IPS-15b (cell line): ENCODE data around the gene CEMIP.

Experiments
- H3K27me3 ChIP-seq: one replicate; pipeline ENCODE4 v1.6.1; 2013; ENCODE audit warnings: low read length; ENCODE audit not compliant: control insufficient read depth, insufficient read depth
- H3K36me3 ChIP-seq: one replicate; pipeline ENCODE4 v1.6.1; 2013; ENCODE audit warnings: low read length; ENCODE audit not compliant: control insufficient read depth, insufficient read depth
- H3K4me1 ChIP-seq: one replicate; pipeline ENCODE4 v1.6.1; 2013; ENCODE audit warnings: mild to moderate bottlenecking, low read length; ENCODE audit not compliant: control insufficient read depth, insufficient read depth
- H3K4me3 ChIP-seq: one replicate; pipeline ENCODE4 v1.5.1; 2013; ENCODE audit warnings: low read depth, low read length
- H3K9ac ChIP-seq: one replicate; pipeline ENCODE4 v1.6.1; 2013; ENCODE audit warnings: low read depth, mild to moderate bottlenecking, low read length
- H3K9me3 ChIP-seq: one replicate; pipeline ENCODE4 v1.6.1; 2013; ENCODE audit warnings: mild to moderate bottlenecking, low read length; ENCODE audit not compliant: control insufficient read depth, insufficient read depth

The CEMIP gene

DNA sequence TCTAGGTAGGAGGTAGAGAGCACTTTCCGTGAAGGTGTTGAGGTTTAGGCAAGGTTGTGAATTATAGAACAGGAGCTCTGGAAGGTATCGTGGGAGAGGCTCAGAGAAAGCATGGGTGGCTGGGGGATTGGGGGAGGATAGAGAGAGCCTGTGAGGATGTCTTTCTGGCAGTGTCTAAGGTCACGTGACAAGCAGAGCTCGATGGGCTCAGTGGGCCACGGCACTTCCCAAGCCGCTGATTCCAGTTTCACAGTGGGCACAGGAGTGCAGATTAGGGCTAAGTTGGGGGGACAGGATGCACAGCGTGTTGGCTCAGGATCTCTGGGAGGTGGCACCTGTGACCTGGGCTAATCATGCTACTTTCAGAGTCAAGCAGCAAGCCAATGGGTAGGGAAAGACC, 52.0 kb downstream of the CEMIP start:
- no peak overlapping the region for H3K4me3 ChIP-seq
- H3K4me1 ChIP-seq, result peaks cover 6% of the 10 kb centered on the region
- no peaks in the 10 kb centered on the region for H3K36me3 ChIP-seq
- no peaks in the 10 kb centered on the region for H3K27me3 ChIP-seq
- no peak overlapping the region for H3K9ac ChIP-seq
- no peaks in the 10 kb centered on the region for H3K9me3 ChIP-seq

DNA sequence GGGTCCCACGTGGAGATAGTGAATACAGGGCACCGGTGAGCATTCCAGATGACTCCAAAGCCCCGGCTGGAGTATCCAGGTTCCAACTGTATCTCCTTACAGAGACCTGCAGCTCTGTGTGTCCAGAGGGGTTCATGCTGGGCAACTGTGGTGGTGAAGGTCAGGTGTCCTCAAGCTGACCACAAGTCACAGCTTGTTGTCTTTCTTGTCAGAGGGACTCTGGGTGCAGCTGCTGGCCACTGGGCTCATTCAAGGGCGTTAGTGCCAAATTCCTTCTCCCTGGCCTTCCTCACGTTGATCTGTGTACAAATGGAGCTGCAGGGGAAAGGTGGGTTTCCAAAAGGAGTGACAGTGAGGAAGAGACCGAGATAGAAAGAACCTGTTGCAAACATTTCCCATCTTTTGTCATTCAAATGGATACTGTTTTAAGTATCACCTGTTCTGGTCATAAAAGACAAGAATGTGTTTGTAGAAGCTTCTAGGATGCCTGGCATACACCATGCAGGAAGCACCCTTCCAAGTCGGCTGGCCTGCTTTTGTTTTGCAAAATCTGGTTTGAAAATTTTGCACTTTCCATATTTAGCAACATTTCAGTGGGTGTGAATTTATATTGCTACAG, 52.5 kb downstream of the CEMIP start:
- no peaks in the 10 kb centered on the region for H3K27me3 ChIP-seq
- no peaks in the 10 kb centered on the region for H3K9me3 ChIP-seq
- H3K9ac ChIP-seq, result no peak overlapping the region
- H3K36me3 ChIP-seq, result no peaks in the 10 kb centered on the region
- H3K4me3 ChIP-seq, result no peak overlapping the region
- H3K4me1 ChIP-seq, result peaks cover 6% of the 10 kb centered on the region

DNA sequence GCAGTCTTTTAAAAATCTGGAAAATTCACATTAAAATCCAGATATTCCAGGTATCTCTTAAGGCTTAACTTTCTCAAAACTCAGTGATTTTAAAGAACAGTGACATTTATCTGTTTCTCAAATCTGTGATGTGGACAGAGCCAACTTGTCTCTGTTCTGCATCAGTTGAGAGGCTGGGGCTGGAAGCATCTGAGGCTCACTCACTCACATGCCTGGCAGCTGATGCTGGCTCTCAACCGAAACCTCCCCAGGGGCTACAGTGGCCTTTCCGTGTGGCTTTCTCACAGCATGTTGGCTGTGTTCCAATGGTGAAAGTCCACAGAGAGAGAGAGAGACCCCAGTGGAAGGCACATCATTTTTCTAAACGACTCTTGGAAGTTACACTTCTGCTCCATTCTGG, 53.5 kb downstream of the CEMIP start:
- no peak overlapping the region for H3K9ac ChIP-seq
- no peaks in the 10 kb centered on the region for H3K9me3 ChIP-seq
- no peaks in the 10 kb centered on the region for H3K27me3 ChIP-seq
- H3K4me3 ChIP-seq, result no peak overlapping the region
- H3K36me3 ChIP-seq, result no peaks in the 10 kb centered on the region
- H3K4me1 ChIP-seq, result peaks cover 6% of the 10 kb centered on the region

DNA sequence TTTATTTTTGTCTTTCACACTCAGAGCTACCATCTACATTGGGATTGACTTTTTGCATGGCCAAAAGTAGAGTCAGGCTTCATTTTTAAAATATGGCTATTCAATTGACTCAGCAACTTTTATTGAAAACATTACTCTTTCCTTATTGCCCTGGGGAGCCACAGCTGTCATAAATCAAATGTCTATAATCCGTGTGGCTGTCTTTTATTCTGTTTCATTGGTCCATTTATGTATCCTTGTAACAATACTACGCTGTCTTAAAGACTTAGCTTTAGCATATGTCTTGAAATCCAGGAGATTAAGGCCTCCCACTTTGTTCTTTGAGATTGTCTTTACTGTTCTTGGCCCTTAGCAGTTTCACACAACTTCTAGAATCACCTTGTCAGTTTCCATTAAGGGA, 55.2 kb downstream of the CEMIP start:
- Histone ChIP-seq H3K27me3 (no peaks in the 10 kb centered on the region), H3K36me3 (no peaks in the 10 kb centered on the region), H3K4me1 (peaks cover 6% of the 10 kb centered on the region), H3K9me3 (no peaks in the 10 kb centered on the region), H3K4me3 (no peak overlapping the region), H3K9ac (no peak overlapping the region)

DNA sequence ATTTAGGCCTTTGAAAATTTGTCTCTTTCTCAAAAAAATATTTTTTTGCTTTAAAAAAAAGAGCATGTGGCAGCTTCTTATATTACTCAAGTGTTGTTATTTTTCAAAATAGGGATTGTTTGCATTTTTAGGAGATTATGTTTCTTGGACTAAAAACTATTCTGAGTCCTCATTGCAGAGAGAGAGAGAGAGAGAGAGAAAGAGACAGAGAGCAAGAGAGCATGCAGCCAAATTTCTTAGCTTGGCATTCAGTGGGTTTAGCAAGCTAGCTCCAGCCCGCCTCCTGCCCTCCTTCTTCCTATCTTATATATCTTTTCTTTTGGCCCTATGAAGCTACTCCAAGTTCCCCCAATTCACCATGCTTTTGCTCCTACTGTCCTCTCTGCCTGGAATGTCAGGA, 55.7 kb downstream of the CEMIP start:
- peaks cover 6% of the 10 kb centered on the region for H3K4me1 ChIP-seq
- H3K4me3 ChIP-seq, result no peak overlapping the region
- H3K36me3 ChIP-seq, result no peaks in the 10 kb centered on the region
- no peaks in the 10 kb centered on the region for H3K9me3 ChIP-seq
- H3K9ac ChIP-seq, result no peak overlapping the region
- no peaks in the 10 kb centered on the region for H3K27me3 ChIP-seq

DNA sequence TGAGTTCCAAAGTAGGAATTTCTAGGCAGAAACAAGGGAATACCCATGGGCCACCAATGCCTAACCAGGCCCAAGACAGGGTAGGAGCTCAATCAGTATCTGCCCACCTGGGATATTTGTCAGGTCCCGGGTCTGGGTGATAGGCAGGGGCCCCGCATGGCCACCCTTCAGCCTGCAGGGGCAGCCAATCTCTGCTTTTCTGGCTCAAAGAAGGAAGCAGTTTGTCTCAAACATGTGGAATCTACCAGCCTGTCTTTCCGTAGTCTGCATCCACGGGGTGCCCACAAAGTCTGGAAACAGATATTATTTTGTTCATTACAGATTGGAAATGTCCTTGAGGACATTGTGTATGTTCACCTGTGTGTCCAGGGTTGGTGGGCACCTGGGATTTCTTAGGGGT, 56.2 kb downstream of the CEMIP start:
- Histone ChIP-seq H3K4me3 (no peak overlapping the region), H3K27me3 (no peaks in the 10 kb centered on the region), H3K36me3 (no peaks in the 10 kb centered on the region), H3K4me1 (peaks cover 6% of the 10 kb centered on the region), H3K9ac (no peak overlapping the region), H3K9me3 (no peaks in the 10 kb centered on the region)

DNA sequence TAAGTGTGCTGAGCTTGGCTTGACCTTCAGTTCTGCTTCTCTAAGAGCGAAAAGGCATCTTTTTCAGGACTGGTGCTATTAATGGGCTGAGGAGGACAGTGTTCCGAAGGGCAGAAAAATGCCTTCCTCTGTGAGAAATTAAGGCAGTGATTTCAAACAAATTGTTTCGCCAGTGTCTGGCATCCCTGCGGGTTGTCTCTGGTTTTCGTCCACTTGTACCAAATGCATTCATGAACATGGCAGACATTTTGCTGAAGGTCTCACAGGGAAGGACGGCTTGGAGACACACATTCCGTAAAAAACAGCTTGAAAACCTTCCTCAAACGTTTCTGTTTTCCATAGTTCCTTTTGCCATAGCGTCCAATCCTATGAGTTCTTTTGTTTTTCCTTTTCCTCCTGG, 57.1 kb downstream of the CEMIP start:
- H3K9me3 ChIP-seq, result no peaks in the 10 kb centered on the region
- no peaks in the 10 kb centered on the region for H3K36me3 ChIP-seq
- H3K4me3 ChIP-seq, result no peak overlapping the region
- H3K4me1 ChIP-seq, result peaks cover 6% of the 10 kb centered on the region
- no peaks in the 10 kb centered on the region for H3K27me3 ChIP-seq
- no peak overlapping the region for H3K9ac ChIP-seq

DNA sequence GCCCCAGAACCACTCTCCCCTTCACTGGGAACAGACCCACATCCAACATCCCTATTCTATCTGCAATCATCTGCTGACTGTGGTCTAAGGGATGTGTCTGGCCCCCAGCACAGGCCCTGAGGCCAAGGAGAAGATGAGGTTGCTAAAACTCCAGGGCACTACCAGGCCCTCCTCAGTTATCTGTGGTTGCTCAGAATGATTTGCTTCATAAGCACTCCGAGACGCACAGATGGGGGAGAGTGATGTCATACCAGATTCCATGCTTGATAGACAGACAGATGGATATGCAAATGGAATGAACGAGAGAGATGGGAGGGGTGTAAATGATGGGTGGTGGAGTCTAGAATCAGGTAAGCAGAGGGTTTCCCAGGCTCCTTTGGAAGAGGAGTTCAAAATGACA, 57.8 kb downstream of the CEMIP start:
- Histone ChIP-seq H3K4me1 (peaks cover 2% of the 10 kb centered on the region), H3K36me3 (no peaks in the 10 kb centered on the region), H3K27me3 (no peaks in the 10 kb centered on the region), H3K9me3 (no peaks in the 10 kb centered on the region), H3K9ac (no peak overlapping the region), H3K4me3 (no peak overlapping the region)

DNA sequence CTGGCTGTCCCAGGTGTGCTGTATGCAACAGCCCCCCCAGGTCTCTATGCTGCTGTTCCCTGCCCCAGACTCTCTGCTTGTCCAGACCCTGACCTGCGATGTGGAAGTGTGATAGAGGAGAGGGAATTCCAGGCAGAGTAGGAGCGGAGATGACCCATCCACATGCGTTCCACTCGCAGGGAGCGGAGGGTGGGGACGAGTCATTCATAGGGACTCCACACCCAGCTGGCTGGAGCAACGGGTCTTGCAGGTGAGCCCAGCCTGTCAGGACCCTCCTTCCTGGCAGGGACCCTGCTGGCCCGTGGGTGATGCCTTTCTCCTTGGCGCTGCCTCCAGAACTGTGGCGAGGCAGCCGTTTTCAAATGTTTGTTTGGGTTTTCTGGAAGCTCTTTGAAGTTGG, 58.8 kb downstream of the CEMIP start:
- Histone ChIP-seq H3K9me3 (no peaks in the 10 kb centered on the region), H3K4me1 (peaks cover 2% of the 10 kb centered on the region), H3K36me3 (no peaks in the 10 kb centered on the region), H3K9ac (no peak overlapping the region), H3K4me3 (no peak overlapping the region), H3K27me3 (no peaks in the 10 kb centered on the region)

DNA sequence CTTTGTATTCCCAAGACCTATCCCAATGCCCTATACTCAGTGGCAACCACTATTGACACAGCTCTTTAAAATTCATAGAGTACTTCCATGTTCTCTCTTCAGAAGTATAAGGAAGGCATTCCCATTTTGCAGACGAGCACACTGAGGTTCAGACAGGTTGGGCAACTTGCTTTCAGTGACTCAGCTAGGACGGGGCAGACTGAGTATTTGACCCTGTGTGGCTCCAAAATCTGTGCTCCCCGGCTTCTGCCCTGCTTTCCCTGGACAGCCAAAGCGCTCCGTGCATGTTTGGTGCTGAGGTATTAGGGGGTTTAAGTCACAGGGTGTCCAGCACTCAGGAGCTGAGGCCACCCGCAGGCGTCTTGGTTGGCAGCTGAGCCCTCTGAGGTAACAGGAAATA, 59.5 kb downstream of the CEMIP start:
- no peaks in the 10 kb centered on the region for H3K36me3 ChIP-seq
- H3K9ac ChIP-seq, result no peak overlapping the region
- H3K4me3 ChIP-seq, result no peak overlapping the region
- no peaks in the 10 kb centered on the region for H3K27me3 ChIP-seq
- peaks cover 2% of the 10 kb centered on the region for H3K4me1 ChIP-seq
- H3K9me3 ChIP-seq, result no peaks in the 10 kb centered on the region

DNA sequence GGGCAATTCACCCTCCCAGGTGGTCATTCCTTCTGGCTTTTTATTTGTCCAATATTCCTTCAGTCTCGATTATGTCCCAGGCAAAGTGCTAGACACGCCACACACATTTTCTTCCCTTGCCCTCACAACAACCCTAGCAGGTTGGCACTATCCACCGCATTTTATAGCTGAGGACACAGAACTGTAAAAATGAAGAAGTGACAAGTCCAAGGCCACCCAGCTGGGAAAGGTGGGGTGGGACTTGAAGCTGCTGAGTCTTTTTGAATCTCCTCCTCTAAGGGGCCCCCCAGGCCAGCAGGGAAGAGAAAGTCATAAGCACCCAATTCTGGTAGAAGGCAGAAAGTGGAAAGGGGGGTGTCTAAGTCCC, 60.6 kb downstream of the CEMIP start:
- Histone ChIP-seq H3K9me3 (no peaks in the 10 kb centered on the region), H3K36me3 (no peaks in the 10 kb centered on the region), H3K4me1 (no peaks in the 10 kb centered on the region), H3K4me3 (no peak overlapping the region), H3K27me3 (no peaks in the 10 kb centered on the region), H3K9ac (no peak overlapping the region)

DNA sequence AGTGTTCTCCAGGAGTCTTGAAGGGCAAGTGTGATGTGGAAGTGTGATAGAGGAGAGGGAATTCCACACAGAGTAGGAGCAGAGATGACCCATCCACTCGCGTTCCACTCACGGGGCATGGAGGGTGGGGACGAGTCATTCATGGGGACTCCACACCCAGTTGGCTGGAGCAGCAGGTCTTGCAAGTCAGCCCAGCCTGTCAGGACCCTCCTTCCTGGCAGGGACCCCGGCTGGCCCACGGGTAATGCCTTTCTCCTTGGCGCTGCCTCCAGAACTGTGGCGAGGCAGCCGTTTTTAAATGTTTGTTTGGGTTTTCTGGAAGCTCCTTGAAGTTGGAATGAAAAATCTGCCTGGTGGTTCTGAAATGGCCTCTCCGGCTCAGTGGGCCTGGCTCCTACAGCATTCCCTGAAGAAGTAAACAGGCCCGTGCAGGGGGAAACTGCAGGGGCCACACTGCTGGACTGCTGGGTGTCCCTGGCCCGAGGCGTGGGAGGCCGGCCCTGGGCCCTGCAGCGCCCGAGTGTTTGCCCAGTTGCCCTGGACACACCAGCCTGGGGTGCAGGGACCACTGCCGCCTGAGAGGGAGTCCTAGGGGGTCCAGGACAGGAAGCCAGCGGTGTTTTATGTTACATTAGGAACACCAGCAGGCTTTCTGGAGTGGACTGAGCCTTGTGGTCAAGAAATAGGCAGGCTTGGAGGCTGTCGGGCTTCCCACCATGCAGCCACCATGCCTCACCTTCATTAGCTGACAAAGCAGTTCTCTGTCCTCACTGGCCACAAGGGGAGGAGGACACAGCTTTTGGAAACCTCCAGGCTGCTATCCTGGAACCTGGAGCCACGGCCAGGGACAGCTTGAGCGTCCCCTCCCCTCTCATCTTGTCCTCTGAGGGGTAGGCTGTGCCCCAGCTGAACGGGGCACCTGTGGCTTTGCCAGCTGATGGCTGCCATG, 61.3 kb downstream of the CEMIP start:
- Histone ChIP-seq H3K36me3 (no peaks in the 10 kb centered on the region), H3K9me3 (no peaks in the 10 kb centered on the region), H3K4me1 (no peaks in the 10 kb centered on the region), H3K9ac (no peak overlapping the region), H3K4me3 (no peak overlapping the region), H3K27me3 (no peaks in the 10 kb centered on the region)
